HG03558 (cell line): ENCODE measurements around the gene FAM170A.

Experiments used
- ATAC-seq: cut with Tn5 transposase; IDR thresholded peaks from one replicate; pipeline ENCODE4 v1.9.1; 2021; ENCODE audit warnings: moderate number of reproducible peaks; ENCODE audit not compliant: unreplicated experiment; ENCODE audit errors: extremely low read depth

Gene FAM170A

DNA sequence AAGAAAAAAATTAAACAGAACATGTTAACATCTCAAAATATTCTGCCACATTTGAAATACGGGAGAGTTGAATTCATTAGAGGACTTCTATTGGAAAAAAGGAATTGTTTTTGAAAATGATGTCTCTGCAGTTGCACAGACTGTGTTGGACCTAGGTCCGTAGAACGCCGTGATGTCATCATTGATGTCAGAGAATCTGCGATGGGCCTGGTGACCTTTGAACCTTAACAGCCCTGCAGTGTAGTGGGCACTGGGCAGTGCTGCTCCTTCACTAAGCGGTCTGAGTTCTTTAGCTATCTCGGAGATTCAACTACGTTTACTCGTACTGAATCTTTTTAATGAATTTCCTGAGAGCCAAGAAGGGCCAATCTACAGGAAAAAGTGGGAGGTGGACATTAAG, at the start of gene FAM170A:
FAM170A (plus strand) TSS at position 220 of the 400 bp plus-strand sequence. CDS start 211 bp downstream, outside the sequence.
- no peak for ATAC-seq

DNA sequence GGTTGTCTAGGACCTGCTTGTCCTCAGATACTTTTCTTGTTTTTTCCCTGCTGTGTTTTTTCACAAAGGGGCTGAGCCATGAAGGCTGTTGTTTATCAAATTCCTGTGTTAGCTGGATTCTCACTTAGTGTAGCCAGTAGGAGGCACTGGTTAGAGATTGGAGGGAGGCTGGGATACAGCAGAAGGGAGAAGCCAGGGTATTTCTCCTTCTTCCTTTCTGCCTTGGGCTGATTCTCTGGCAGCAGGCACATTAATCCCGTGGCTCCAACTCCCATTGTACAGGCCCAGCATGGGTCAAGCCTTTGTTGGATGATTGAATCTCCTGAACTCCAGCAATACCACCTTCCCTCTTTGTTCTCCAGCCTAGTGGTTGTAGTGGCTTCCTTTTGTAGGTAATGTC, 46.4 kb upstream of the FAM170A start:
- ATAC-seq: no peak

DNA sequence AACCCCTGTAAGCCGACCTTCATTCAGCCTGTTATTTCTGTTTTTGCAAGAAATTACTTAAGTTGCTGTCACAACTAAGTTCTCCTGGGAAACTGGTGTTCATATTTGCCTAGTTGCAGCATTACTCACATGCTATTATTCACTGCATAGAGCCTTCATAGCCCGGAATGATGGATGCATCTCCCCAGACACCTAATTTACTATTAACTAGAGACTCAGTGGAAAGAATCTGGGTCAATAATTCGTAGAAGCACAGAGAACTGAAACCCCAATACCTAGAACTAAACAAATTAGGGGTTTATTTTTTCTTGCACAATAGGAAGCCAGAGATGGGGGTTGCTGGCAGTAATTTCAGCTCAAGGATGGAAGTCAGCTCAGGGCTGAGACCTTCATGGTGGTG, 45.7 kb upstream of the FAM170A start:
- peak; percentile 85 for ATAC-seq

- ATAC-seq: no peak
Observed at GRCh38 chr5:119596046-119596445, 33.3 kb upstream of the FAM170A start.

DNA sequence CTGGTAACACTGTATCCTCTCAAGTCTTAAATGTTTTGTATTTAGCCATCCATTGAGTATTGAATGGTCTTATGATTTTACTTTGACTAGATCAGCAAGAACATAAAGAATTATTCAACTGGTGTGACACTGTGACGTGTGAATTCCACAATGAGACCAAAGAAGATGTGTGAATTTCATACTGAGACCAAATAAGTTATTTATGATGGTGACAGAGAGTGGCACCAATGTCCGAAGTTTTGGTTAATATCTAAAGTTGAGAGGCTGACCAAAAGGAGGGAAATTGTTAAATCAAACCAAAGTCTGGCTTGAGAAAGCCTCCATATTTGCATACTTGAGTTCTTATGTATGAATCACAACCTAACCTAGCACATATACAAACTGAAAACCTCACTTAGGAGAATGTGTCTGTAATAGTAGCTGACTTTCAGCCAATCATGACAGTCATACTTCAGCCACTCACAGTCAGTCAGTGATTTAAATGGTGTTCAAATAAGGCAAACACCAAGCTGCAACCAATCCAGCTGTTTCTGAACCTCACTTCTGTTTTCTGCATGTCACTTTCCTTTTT, 31.5 kb upstream of the FAM170A start:
- no peak for ATAC-seq

DNA sequence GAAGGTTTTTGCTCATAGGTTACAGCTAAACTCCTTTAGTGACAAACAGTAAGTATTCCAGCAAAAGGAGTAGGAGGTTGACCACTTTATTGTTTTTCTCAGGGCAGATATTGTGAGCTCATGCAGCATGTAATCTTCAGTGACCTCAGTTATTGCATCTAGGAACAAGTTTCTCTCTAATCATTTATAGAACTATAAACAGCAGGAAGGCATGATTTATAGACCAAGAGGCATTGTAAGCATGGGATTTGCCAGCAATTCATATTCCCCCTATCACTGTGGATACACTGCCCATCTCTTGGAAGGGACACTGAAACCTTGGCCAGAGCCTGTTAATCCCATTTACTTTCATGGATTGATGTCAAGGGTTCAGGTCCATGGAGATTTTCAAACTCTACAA, 15.4 kb upstream of the FAM170A start:
- ATAC-seq: no peak

DNA sequence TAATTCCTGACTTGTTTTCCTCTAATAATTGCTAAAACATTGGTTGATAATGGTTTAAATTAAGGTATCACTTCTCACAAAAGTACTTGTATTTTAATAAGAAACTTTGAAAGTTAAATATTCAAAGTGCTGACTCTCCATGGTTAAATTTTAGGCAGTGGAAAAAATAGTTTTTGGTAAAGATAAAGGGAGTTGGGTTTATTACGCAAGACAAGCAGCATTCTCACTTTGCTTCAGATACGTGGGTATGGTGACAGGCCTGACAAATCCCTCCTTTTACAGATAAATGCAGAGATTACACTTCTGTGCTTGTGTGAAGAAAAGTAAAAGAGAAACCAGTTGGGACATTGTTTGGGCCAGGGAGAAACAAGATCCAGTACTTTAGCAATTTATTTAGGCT, 14.5 kb upstream of the FAM170A start:
- ATAC-seq: no peak

- no peak for ATAC-seq
Observed at GRCh38 chr5:119626086-119626485, 3.3 kb upstream of the FAM170A start.

GRCh38 chr5:119630752-119631440, 1.5 kb downstream of the FAM170A start:
- ATAC-seq: no peak

DNA sequence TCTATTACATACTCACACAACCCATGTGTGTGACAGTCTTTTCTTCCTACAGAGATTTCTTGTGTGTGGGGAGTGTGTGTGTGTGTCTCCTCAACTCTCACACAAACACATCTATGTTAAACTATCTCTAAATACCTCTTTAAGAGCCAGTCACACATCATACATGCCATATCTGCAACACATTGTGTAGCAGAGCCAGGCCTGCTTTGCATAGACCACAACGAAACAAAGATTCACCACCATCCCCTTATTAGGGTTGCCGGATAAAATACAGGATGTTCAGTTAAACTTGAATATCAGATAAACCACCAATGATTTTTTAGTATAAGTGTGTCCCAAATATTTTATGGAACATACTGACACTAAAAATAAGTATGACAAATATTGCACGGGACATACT, 2.3 kb downstream of the FAM170A start:
- ATAC-seq: no peak

- ATAC-seq: no peak
Observed at GRCh38 chr5:119651486-119651885, 22.1 kb downstream of the FAM170A start.

GRCh38 chr5:119655061-119655460, 25.7 kb downstream of the FAM170A start:
- ATAC-seq: no peak

DNA sequence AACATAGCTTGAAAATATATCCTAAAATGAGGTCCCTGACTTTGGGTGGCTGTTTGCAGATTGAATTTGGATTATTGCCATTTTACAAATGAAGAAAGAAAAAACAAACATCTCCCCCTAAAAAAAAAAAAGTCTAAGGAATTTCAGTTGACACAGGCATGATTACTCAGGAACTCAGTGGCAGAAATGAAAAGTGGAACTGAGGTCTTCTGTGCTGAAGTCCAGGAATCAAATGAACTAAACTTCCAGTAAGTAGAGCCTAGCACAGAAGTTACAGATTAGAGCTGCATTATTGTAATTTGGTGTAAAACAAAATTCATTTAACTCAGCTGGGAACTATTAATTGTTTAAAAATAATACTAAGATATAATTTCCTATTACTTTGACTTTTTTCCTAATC, 26.7 kb downstream of the FAM170A start:
- ATAC-seq: no peak

DNA sequence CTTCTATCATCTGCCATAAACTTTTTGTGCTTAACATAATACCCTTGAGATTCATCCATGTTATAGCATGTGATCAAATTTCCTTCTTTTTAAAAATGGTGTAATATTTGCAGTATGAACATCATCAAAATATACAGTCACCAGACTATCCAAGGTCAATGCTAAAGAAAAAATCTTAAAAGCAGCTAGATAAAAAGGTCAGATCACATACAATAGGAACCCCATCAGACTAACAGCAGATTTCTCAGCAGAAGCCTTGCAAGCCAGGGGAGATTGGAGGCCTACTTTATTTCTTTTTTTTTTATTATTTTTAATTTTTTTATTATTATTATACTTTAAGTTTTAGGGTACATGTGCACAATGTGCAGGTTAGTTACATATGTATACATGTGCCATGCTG, 37.2 kb downstream of the FAM170A start:
- no peak for ATAC-seq

DNA sequence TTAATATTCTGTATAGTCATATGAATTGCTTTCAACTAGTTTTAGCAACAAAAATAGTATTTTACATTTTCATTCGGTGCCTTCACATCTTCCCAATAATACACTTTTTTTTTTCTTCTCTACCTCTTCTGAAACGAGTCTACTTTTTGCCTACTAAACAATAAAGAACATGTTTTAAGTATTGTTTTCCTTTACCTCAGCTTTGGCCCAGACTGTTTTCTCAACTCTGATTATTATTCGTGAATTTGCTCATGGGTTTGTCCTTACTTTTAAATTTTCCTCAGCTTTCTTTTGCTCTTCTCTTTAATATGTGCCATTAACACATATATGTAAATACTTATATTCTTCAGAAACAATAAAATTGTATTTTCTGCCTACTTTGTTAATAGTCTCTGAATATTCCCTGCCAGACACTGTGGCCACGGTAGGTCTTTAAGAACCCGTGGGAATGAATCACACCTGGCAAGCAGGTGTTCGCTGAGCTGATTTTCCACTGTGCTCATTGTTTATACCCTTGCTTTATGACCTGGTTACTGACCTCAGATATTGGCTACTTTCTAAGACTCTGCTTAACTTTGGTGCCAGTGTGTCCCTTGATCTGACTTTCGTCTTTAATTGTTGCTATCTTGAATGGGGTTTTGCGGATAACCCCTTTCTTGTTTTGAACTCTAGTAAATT, 49.1 kb downstream of the FAM170A start:
- no peak for ATAC-seq

GRCh38 chr5:119680080-119680479, 50.7 kb downstream of the FAM170A start:
- no peak for ATAC-seq

DNA sequence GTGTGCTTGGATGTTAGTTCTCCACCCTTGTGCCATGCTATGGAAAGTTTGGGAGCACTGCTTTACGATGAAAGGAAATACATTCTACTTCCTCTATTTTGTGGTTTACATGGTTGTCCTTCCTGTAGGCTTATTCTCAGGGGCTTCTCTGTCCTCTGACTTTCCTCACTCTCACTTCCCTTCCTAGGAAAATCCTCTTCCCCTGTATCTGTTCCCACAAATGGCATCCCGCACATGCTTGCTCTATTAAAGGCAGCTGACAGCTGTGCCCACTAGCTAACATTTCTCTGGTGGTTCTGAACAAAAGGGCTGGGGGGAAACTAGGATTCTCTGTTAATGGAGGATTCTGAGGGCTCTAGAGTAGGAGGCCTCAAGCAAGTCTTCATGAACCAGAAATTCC, 52.4 kb downstream of the FAM170A start:
- ATAC-seq: no peak

- ATAC-seq: no peak
Observed at GRCh38 chr5:119682372-119682771, 53.0 kb downstream of the FAM170A start.
